Parathyroid adenoma (tissue), 2 donors: ENCODE measurements around the gene PSG7.
"Not testable (repeated sequence)": the region's sequence is repeated elsewhere in the genome, so short reads cannot be mapped to it uniquely, and the experiment has no call there.

Source experiments
- H2AFZ ChIP-seq: fragments of 300-600 bp; sonication (generic); one replicate; pipeline ENCODE4 v1.7.0; 2017; ENCODE audit warnings: antibody characterized with exemption, mild to moderate bottlenecking
- H3K27ac ChIP-seq: fragments of 300-600 bp; sonication (generic); one replicate; pipeline ENCODE4 v1.7.0; 2017
- H3K27me3 ChIP-seq: fragments of 300-600 bp; sonication (generic); one replicate; pipeline ENCODE4 v1.7.0; 2017; ENCODE audit warnings: low read length; ENCODE audit not compliant: control insufficient read depth, insufficient read depth
- H3K36me3 ChIP-seq: fragments of 300-600 bp; sonication (generic); one replicate; pipeline ENCODE4 v1.7.0; 2017; ENCODE audit warnings: low read length; ENCODE audit not compliant: control insufficient read depth, insufficient read depth
- H3K4me1 ChIP-seq: fragments of 300-600 bp; sonication (generic); one replicate; pipeline ENCODE4 v1.7.0; 2017; ENCODE audit warnings: control low read depth
- H3K4me2 ChIP-seq: fragments of 300-600 bp; sonication (generic); one replicate; pipeline ENCODE4 v1.7.0; 2017; ENCODE audit warnings: low read length
- H3K4me3 ChIP-seq: fragments of 300-600 bp; sonication (generic); one replicate; pipeline ENCODE4 v1.7.0; 2017; ENCODE audit warnings: low read depth, low read length
- H3K79me2 ChIP-seq: fragments of 300-600 bp; sonication (generic); one replicate; pipeline ENCODE4 v1.7.0; 2017; ENCODE audit warnings: control low read depth
- H3K9ac ChIP-seq: fragments of 300-600 bp; sonication (generic); one replicate; pipeline ENCODE4 v1.7.0; 2017; ENCODE audit warnings: mild to moderate bottlenecking
- H3K9me3 ChIP-seq: fragments of 300-600 bp; sonication (generic); one replicate; pipeline ENCODE4 v1.7.0; 2017; ENCODE audit warnings: low read length; ENCODE audit not compliant: control insufficient read depth
- TF ChIP-seq, protein P1 (sequence below): fragments of 300-600 bp; sonication (generic); IDR thresholded peaks from one replicate; pipeline ENCODE4 v1.7.0; 2017; ENCODE audit warnings: antibody characterized with exemption, mild to moderate bottlenecking
- donor health status: primary hyperparathyroidism.

Gene PSG7

DNA sequence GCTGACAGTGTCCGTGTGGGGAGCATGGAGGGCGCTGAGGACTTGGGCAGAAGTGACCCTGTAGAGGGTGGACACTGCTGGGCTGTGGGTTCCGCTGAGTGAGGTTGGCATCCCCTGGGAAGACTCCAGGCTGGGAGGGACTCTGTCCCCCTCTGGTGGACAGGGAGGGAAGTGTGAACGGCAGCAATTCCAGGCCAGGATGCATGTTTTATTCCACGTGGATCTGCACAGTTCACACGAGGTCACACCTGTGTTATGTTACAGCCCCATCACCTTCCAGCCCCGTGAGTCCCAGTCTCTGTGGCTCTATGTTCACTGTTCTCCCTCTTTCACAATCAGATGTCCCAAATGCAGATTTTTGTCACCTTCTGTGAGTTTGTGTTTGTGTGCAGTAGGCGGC lies 55.7 kb downstream of the PSG7 start:
- not testable (repeated sequence) for H2AFZ ChIP-seq, H3K79me2 ChIP-seq, H3K27ac ChIP-seq, H3K4me1 ChIP-seq, H3K4me3 ChIP-seq, H3K36me3 ChIP-seq, H3K9ac ChIP-seq, H3K9me3 ChIP-seq, H3K4me2 ChIP-seq, H3K27me3 ChIP-seq
- TF ChIP-seq, protein P1, sequence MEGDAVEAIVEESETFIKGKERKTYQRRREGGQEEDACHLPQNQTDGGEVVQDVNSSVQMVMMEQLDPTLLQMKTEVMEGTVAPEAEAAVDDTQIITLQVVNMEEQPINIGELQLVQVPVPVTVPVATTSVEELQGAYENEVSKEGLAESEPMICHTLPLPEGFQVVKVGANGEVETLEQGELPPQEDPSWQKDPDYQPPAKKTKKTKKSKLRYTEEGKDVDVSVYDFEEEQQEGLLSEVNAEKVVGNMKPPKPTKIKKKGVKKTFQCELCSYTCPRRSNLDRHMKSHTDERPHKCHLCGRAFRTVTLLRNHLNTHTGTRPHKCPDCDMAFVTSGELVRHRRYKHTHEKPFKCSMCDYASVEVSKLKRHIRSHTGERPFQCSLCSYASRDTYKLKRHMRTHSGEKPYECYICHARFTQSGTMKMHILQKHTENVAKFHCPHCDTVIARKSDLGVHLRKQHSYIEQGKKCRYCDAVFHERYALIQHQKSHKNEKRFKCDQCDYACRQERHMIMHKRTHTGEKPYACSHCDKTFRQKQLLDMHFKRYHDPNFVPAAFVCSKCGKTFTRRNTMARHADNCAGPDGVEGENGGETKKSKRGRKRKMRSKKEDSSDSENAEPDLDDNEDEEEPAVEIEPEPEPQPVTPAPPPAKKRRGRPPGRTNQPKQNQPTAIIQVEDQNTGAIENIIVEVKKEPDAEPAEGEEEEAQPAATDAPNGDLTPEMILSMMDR, result peak; percentile 15

DNA sequence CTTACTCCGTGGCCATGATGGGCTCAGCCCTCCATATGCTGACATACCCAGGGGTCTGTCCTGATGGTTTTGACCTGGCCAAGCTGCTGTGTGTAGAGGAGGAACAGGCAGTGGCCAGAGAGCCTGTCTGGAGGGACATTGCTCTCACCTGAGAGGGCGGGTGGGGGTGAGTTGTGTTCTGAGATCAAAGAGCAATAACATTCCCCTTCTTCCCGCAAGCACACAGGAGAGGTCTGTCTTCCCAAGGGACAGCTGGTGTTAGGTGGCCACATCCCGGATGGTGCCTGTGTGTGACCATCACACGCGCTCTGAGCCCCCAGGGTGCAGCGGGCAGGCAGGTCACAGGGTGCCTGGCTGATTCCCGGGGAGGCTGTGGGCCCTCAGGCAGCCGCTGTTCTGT lies 56.4 kb downstream of the PSG7 start:
- H3K9me3 ChIP-seq, H2AFZ ChIP-seq, H3K4me1 ChIP-seq, H3K79me2 ChIP-seq, H3K9ac ChIP-seq, H3K4me2 ChIP-seq, H3K4me3 ChIP-seq, H3K36me3 ChIP-seq, H3K27me3 ChIP-seq, H3K27ac ChIP-seq: not testable (repeated sequence)

DNA sequence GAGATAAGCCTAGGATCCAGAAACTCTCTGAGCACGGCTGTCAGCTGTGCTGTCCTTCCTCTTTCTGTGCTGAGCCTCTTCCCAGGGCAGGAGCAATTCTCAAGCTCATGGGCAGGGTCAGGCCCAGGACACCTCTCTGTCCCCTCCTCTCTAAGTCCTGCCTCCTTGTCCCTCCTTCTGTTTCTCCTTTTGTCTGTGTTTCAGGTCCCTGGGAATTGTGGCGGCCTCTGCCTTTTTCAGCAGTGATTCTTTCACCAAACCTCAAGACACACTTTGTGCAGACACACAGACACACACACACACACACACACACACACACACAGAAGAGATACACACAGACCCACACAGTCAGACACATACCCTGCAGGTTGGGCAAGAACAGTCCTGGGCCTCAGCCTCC lies 57.4 kb downstream of the PSG7 start, which contains the start of gene PSG1:
Gene PSG1 (minus strand): TSS at position 101 of the 400 bp plus-strand sequence. CDS start 132 bp downstream, outside the sequence.
- no peaks in the 10 kb centered on the region for H3K4me1 ChIP-seq
- TF ChIP-seq, protein P1, result no peak
- H3K36me3 ChIP-seq, result no peaks in the 10 kb centered on the region
- H3K4me3 ChIP-seq, result no peak within 1 kb of the TSS
- no peaks in the 10 kb centered on the region for H3K79me2 ChIP-seq
- no peak within 1 kb of the TSS for H3K9ac ChIP-seq
- no peak within 1 kb of the TSS for H3K27ac ChIP-seq
- no peak within 1 kb of the TSS for H2AFZ ChIP-seq
- H3K4me2 ChIP-seq, result no peak within 1 kb of the TSS
- H3K27me3 ChIP-seq, result no peaks in the 10 kb centered on the region
- H3K9me3 ChIP-seq, result no peaks in the 10 kb centered on the region

DNA sequence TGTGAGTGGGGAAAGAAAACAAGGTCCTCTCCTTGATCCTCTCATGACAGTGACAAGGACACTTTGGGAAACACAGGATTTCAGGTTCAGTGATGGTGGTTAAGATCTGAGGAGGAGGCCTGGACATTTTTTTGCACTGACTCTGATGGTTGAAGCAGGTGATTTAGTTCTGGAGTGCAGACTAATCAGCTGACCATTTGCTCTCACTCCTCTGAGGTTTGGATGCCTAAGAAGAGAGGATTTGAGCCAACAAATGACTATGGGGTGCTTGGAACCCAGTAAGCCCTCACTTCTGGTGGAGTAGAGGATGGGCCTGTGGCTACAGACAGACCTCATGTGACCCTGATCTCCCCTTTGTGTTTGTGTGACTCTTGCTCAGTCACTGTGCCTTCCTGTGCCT lies 60.4 kb downstream of the PSG7 start:
- not testable (repeated sequence) for H3K4me2 ChIP-seq, H3K9me3 ChIP-seq, H3K27ac ChIP-seq, H3K4me1 ChIP-seq, H3K9ac ChIP-seq, H3K4me3 ChIP-seq, H3K36me3 ChIP-seq, H2AFZ ChIP-seq, H3K27me3 ChIP-seq, H3K79me2 ChIP-seq

DNA sequence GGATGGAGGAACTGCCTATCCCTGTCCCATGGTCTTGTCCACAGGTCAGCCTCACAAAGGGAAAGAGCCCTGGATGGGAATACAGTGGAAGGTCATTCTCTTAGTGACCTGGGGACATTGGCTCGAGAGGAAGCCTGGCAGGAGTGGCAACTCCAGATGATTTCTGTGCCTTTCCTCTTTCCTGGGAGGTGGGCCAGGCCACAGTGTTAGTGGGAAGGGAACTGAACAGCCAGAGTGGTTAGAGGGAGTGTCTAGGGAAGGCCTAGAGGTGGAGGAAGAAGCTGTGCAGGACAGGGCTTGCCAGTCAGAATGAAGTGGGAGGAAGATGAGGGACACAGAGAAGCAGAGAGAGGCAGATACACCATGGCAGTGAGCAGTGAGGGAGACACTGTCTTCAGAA lies 61.1 kb downstream of the PSG7 start:
- H3K4me1 ChIP-seq, H3K4me3 ChIP-seq, H3K27ac ChIP-seq, H3K79me2 ChIP-seq, H3K36me3 ChIP-seq, H3K27me3 ChIP-seq, H3K4me2 ChIP-seq, H3K9ac ChIP-seq, H3K9me3 ChIP-seq, H2AFZ ChIP-seq: not testable (repeated sequence)

DNA sequence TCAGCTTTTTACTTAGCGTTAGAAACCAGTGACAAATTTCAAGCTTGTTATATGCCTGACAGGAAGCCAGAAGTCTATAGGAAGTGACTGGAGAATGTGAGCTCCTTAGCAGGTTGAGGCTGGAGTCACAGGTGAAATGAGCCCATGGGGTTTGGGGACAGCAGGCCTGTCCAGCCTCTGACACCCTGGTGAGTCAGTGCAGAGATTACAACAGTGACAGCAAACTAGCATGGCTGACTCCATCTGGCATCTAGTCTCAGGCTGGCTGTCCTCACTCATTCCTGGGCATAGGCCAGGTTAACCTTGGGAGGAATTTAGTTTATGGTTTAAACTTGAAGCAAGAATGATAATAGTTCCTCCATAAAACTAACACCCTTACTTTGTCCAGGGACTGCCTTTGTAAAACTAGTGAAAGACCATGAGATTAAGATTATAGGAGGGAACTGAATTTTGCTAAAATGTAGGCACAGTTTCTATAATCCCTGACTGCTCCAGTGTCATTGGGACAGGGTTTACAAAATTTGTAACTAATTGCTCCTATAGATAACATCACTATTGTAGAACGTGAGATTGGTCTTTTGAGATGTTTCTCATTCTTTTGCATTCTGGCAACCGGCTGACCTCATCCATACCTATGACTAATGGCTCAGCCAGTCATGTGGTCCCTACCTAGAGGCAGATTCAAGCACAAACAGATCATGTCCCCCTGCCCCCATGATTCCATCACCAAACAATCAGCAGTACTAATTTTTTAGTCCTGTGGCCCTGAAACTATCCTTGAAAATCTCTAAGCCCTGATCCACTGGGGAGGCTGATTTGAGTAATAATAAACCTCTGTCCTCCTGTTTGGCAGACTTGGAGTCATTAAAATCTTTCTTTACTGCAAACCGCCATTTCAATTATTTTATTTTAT lies 61.9 kb downstream of the PSG7 start:
- not testable (repeated sequence) for H3K4me3 ChIP-seq, H3K27ac ChIP-seq, H3K9me3 ChIP-seq, H3K27me3 ChIP-seq, H3K4me1 ChIP-seq, H3K36me3 ChIP-seq, H2AFZ ChIP-seq, H3K9ac ChIP-seq, H3K4me2 ChIP-seq, H3K79me2 ChIP-seq

DNA sequence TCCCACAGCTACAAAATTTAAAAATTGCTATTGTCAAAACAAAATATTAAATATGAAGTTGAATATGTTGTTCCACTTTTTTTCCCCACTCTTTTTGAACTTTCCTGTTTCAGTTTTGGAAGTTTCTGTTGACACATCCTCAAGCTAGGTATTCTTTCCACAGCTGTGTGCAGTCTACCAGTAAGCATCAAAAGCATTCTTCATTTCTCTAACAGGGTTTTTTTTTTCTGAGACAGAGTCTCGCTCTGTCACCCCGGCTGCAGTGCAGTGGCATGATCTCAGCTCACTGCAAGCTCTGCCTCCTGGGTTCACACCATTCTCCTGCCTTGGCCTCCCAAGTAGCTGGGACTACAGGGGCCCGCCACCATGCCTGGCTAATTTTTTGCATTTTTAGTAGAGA lies 62.9 kb downstream of the PSG7 start:
- not testable (repeated sequence) for H3K79me2 ChIP-seq, H3K27me3 ChIP-seq, H3K9ac ChIP-seq, H3K9me3 ChIP-seq, H3K4me1 ChIP-seq, H3K36me3 ChIP-seq, H3K4me2 ChIP-seq, H3K27ac ChIP-seq, H3K4me3 ChIP-seq, H2AFZ ChIP-seq
